Caki2 (cell line): ENCODE data around the gene TTC19. TPM values are rescaled to one million over a fixed set of nuclear protein-coding genes. Genes with fewer than 3 reads are reported as not detected.
A peak's percentile ranks its signal among the peaks of the same experiment; 100 is the strongest.

ENCODE experiments used
- DNase-seq: peaks from one replicate; pipeline ENCODE4 v3.0.0-alpha.2; 2015; ENCODE audit warnings: low read depth
- in situ Hi-C: cut with HindIII; loops from 2 replicates; pipeline ENCODE4 v1.10.0; 2016; ENCODE audit warnings: low sequenced_read_pairs, low pct_unique_long_range_greater_than_20kb, mixed read lengths
- total RNA-seq: library from RNA; depleted of rRNA; stranded (reverse); fragments of >200 nt; shearing (Covaris generic); gene quantifications from 2 replicates; pipeline ENCODE4 v1.2.3, GENCODE V29; 2014; ENCODE audit warnings: low replicate concordance; rRNA removed

Gene TTC19
- 21.5 and 24.5 TPM in 2 replicates for total RNA-seq

- peak; percentile 94 for DNase-seq
- in situ Hi-C loops, result no loop called here
Observed at GRCh38 chr17:15999141-15999973, at the start of gene TTC19, which contains the start of gene ZSWIM7. TTC19 (plus strand) TSS chr17:15999824; CDS start chr17:15999849, 25 bp downstream. ZSWIM7 (minus strand) TSS chr17:15999704; CDS start chr17:15999594, 110 bp downstream.

GRCh38 chr17:15951368-15952047 is 48.1 kb upstream of the TTC19 start:
- no peak for DNase-seq
- in situ Hi-C loops, result no loop called here

GRCh38 chr17:15952048-15952532 is 47.5 kb upstream of the TTC19 start:
- in situ Hi-C loops, result no loop called here

GRCh38 chr17:15952916-15953790 is 46.5 kb upstream of the TTC19 start:
- in situ Hi-C loops, result no loop called here
- DNase-seq, result no peak

More at GRCh38 chr17:15952048-15952532, 47.5 kb upstream of the TTC19 start:
- DNase-seq, result no peak

- in situ Hi-C loops, result no loop called here
- peak; percentile 57 for DNase-seq
Observed at GRCh38 chr17:15954222-15954621, 45.4 kb upstream of the TTC19 start.

- DNase-seq, result no peak
- in situ Hi-C loops, result no loop called here
Observed at GRCh38 chr17:15955793-15956541, 43.7 kb upstream of the TTC19 start.

GRCh38 chr17:15957206-15957605 is 42.4 kb upstream of the TTC19 start:
- DNase-seq, result no peak
- in situ Hi-C loops, result no loop called here

GRCh38 chr17:15957608-15958307 is 41.9 kb upstream of the TTC19 start:
- in situ Hi-C loops, result no loop called here
- no peak for DNase-seq

- no peak for DNase-seq
- in situ Hi-C loops, result no loop called here
Observed at GRCh38 chr17:15958484-15958854, 41.2 kb upstream of the TTC19 start.

- in situ Hi-C loops, result no loop called here
- peak; percentile 97 for DNase-seq
Observed at GRCh38 chr17:15963670-15964110, 35.9 kb upstream of the TTC19 start.

GRCh38 chr17:15965528-15965927 is 34.1 kb upstream of the TTC19 start:
- no peak for DNase-seq

GRCh38 chr17:15966183-15966878 is 33.3 kb upstream of the TTC19 start:
- no peak for DNase-seq
- in situ Hi-C loops, result no loop called here

More at GRCh38 chr17:15965528-15965927, 34.1 kb upstream of the TTC19 start:
- in situ Hi-C loops, result no loop called here

- peak; percentile 82 for DNase-seq
Observed at GRCh38 chr17:15966879-15967248, 32.8 kb upstream of the TTC19 start.

GRCh38 chr17:15967706-15968399 is 31.8 kb upstream of the TTC19 start:
- in situ Hi-C loops, result no loop called here

More at GRCh38 chr17:15966879-15967248, 32.8 kb upstream of the TTC19 start:
- in situ Hi-C loops, result no loop called here

GRCh38 chr17:15969463-15969862 is 30.2 kb upstream of the TTC19 start:
- in situ Hi-C loops, result no loop called here
- no peak for DNase-seq

More at GRCh38 chr17:15967706-15968399, 31.8 kb upstream of the TTC19 start:
- DNase-seq, result no peak

GRCh38 chr17:15970500-15970899 is 29.1 kb upstream of the TTC19 start:
- in situ Hi-C loops, result no loop called here

More at GRCh38 chr17:15970500-15970899, 29.1 kb upstream of the TTC19 start:
- DNase-seq, result no peak
